A673 (cell line): Measurements from ENCODE around the gene RAB1B. TPM values are rescaled to one million over a fixed set of nuclear protein-coding genes. Genes with fewer than 3 reads are reported as not detected.
A peak's percentile ranks its signal among the peaks of the same experiment; 100 is the strongest.

ENCODE experiments used
- BruUV-seq: library from RNA; stranded (reverse); fragments of 400-500 nt; replicated peaks from 2 replicates; lab custom pipeline; 2021; lab: Mats Ljungman, UMichigan
- CTCF ChIA-PET: fragments of 300-600 bp; sonication (Branson Sonifier 250); formaldehyde crosslinking; loops from one replicate; lab custom pipeline; 2022; ENCODE audit warnings: antibody characterized with exemption; lab: Charles Lee
- POLR2A ChIA-PET: fragments of 300-600 bp; sonication (Branson Sonifier 250); formaldehyde crosslinking; loops from one replicate; lab custom pipeline; 2022; ENCODE audit warnings: antibody characterized with exemption; ENCODE audit not compliant: low non-redundant PET; lab: Charles Lee
- DNase-seq: peaks from one replicate; pipeline ENCODE4 v3.0.0-alpha.2; 2015; ENCODE audit warnings: low spot score
- H3K27ac ChIP-seq: fragments of 200-600 bp; sonication (generic); 2 replicates; pipeline ENCODE4 v1.5.1; 2016; ENCODE audit warnings: mixed run types, low read depth, mild to moderate bottlenecking, mixed read lengths, antibody characterized with exemption, low read length; ENCODE audit not compliant: poor library complexity, severe bottlenecking
- H3K27me3 ChIP-seq: fragments of 200-600 bp; sonication (generic); replicated peaks from 2 replicates; pipeline ENCODE4 v1.6.1; 2017; ENCODE audit warnings: mixed run types, low read depth, mild to moderate bottlenecking, mixed read lengths, antibody characterized with exemption, low read length; ENCODE audit not compliant: insufficient read depth, poor library complexity
- H3K36me3 ChIP-seq: fragments of 200-600 bp; sonication (generic); 2 replicates; pipeline ENCODE4 v1.6.1; 2016; ENCODE audit warnings: mixed run types, mild to moderate bottlenecking, mixed read lengths, antibody characterized with exemption, low read length; ENCODE audit not compliant: insufficient read depth, poor library complexity, severe bottlenecking
- H3K4me1 ChIP-seq: fragments of 200-600 bp; sonication (generic); 2 replicates; pipeline ENCODE4 v1.6.1; 2017; ENCODE audit warnings: mixed run types, mild to moderate bottlenecking, mixed read lengths, antibody characterized with exemption, low read length; ENCODE audit not compliant: insufficient read depth, poor library complexity, severe bottlenecking
- H3K4me3 ChIP-seq: fragments of 200-600 bp; sonication (generic); 2 replicates; pipeline ENCODE4 v1.5.1; 2016; ENCODE audit warnings: low read depth, mixed run types, mild to moderate bottlenecking, mixed read lengths, low read length; ENCODE audit not compliant: poor library complexity, severe bottlenecking
- H3K9me3 ChIP-seq: fragments of 200-600 bp; sonication (generic); 2 replicates; pipeline ENCODE4 v1.6.1; 2016; ENCODE audit warnings: mixed run types, low read depth, mild to moderate bottlenecking, mixed read lengths, antibody characterized with exemption, low read length; ENCODE audit not compliant: poor library complexity, severe bottlenecking
- EZH2 ChIP-seq: fragments of 200-600 bp; sonication (generic); IDR thresholded peaks from 2 replicates; pipeline ENCODE4 v1.6.1; 2017; ENCODE audit warnings: borderline replicate concordance, low read depth, mild to moderate bottlenecking, mixed read lengths, antibody characterized with exemption, low read length; ENCODE audit not compliant: poor library complexity, severe bottlenecking
- intact Hi-C: fragments of 100-400 bp; cut with micrococcal nuclease; formaldehyde crosslinking; loops from one replicate; pipeline ENCODE4 v1.10.0; 2022; ENCODE audit not compliant: unreplicated experiment
- total RNA-seq: library from RNA; stranded (reverse); gene quantifications from 2 replicates; pipeline ENCODE4 v1.2.3, GENCODE V29; 2021
- TF ChIP-seq, protein P1 (sequence below): fragments of 300-800, 200-600 bp; sonication (generic); conservative IDR thresholded peaks from 2 replicates; pipeline ENCODE4 v1.5.1; 2017; ENCODE audit warnings: low read depth, mild to moderate bottlenecking, antibody characterized with exemption, low read length, moderate library complexity, mixed read lengths

Gene RAB1B
- total RNA-seq, 1 experiment from 2014 or later: 186 TPM

DNA sequence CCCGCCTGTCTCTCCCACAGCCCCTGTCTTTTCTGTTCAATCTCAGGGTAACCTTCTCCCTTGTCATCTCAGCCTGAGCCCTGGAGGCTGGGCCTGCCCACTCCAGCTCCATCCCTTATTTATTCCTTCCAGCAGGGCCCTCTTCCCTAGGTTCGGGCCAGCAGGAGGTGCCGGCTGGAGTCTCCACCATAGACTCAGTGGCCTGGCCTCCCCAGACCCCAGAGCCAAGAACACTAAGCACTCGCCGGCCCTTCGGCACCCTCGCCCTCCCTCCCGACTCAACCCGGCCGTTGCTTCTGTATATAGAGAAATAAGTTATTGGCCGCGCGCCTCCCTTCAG, 1.4 kb upstream of the RAB1B start:
- Histone ChIP-seq H3K27me3 (no peaks in the 10 kb centered on the region), H3K9me3 (no peaks in the 10 kb centered on the region), H3K4me3 (peak overlapping the region; percentile 81), H3K27ac (peak overlapping the region; percentile 96), H3K4me1 (peaks cover 13% of the 10 kb centered on the region), H3K36me3 (peaks cover 33% of the 10 kb centered on the region)
- ChIA-PET POLR2A (no interaction called here), CTCF (interaction anchor here (1.1 to 1.3 kb wide), 3 partner anchors 9 to 16 kb away, joined by 3 to 5 read pairs (median 4); no protein-coding TSS in a partner anchor)
- intact Hi-C loops: no loop called here
- BruUV-seq: no TSS peak
- TF ChIP-seq, protein P1, sequence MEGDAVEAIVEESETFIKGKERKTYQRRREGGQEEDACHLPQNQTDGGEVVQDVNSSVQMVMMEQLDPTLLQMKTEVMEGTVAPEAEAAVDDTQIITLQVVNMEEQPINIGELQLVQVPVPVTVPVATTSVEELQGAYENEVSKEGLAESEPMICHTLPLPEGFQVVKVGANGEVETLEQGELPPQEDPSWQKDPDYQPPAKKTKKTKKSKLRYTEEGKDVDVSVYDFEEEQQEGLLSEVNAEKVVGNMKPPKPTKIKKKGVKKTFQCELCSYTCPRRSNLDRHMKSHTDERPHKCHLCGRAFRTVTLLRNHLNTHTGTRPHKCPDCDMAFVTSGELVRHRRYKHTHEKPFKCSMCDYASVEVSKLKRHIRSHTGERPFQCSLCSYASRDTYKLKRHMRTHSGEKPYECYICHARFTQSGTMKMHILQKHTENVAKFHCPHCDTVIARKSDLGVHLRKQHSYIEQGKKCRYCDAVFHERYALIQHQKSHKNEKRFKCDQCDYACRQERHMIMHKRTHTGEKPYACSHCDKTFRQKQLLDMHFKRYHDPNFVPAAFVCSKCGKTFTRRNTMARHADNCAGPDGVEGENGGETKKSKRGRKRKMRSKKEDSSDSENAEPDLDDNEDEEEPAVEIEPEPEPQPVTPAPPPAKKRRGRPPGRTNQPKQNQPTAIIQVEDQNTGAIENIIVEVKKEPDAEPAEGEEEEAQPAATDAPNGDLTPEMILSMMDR: no peak
- TF ChIP-seq EZH2: no peak
- DNase-seq: no peak

DNA sequence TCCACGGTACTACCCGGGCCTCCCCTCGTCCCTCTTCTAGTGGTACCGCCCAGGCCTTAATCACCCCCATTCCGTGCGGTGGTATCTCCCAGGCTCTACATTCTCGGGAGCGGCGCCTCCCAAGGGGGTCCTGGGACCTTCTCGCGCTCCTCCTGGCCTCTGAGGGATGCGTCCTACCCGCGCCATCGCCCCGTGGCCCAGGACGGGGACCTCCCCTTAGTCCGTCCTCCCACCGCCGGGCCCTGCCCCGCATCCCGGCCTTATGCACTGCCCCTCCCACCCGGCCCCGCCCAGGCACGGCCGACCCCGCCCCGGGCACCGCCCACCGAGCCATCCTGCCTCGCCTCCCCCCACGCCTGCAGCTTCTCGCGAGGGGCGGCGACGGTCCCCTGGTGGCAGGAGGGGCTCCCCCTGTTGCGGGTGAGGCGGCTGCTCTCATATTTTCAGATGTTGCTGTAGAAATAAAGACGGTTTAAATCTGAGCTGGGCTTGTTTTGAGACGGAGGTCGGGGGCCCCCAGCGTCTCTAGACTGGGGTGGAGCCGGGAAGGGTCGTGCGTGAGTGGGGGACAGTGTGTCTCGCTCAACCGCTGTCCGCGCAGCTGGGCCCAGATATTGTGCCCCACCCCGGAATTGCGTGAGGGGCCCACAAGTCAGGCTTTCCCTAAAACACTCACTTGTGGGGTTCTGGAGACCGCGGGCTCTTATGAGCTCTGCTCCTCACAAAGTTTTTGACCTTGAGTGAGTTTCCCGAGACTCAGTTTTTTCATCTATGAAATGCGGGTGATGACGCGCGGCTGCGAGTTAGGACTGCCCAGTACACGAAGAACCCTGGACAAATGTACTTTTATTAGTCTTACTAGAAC, 828 bp upstream of the RAB1B start:
- TF ChIP-seq, protein P1: peak; percentile 30; the same call in 1 of the 2 replicates
- no peak for TF ChIP-seq EZH2
- Histone ChIP-seq H3K36me3 (peaks cover 33% of the 10 kb centered on the region), H3K27me3 (no peaks in the 10 kb centered on the region), H3K4me1 (peaks cover 13% of the 10 kb centered on the region), H3K27ac (peak overlapping the region; percentile 96), H3K4me3 (peak overlapping the region; percentile 81), H3K9me3 (no peaks in the 10 kb centered on the region)
- peak; percentile 94 for DNase-seq
- POLR2A ChIA-PET: interaction anchor here (0.6 to 0.7 kb wide), 2 partner anchors 14 to 97 kb away, joined by 3 to 6 read pairs; no protein-coding TSS in a partner anchor
- CTCF ChIA-PET: interaction anchor here (0.6 to 1.3 kb wide), 3 partner anchors 9 to 749 kb away, joined by 3 to 5 read pairs (median 4); no protein-coding TSS in a partner anchor
- intact Hi-C loops: no loop called here
- no TSS peak for BruUV-seq

DNA sequence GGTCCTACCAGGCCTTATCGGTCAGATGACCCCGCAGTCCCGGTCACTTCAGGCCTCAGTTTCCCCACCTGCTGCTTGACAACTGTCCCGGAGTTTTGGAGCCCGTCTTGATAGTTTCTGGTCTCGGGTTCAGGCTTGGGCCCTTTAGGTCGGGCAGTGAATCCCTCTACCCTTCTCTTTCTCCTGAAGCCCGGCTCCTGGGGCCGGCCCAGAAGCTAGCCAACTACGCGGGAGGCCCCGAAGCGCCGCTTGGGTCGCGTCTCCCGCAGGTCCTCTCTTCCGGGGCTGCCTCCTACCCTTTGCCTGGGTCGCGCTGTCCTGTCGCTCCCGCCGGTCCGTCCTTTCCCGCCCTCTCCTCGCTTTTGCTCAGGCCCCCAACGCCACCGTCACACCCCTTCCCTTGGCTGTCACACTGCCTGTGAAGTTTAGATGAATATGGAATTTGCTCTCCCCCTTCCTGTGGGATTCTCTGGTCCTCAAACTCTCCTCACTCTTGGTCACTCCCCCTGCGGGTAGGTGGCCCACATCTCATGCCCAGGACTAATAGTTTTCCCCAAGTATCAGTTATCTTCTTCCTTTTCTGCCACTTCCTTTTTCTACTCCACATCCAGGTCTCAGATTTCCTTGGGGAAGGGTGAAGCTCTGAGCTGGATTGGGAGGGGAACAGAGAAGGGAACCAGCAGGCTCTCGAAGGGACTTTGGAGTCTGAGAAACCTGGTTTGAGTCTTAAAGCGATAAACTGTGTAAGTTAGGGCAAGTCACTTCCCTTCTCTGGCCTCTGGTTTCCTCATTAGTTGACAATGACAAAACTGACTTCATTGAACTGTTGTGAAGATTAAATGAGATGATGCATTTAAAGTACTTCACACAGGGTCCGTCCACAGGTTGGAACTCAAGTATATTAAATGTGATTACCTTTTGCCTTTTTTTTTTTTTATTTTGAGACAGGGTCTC, 790 bp downstream of the RAB1B start:
- DNase-seq: peak; percentile 67
- H3K27me3 ChIP-seq: no peaks in the 10 kb centered on the region
- peaks cover 13% of the 10 kb centered on the region for H3K4me1 ChIP-seq
- H3K4me3 ChIP-seq: peak overlapping the region; percentile 81
- H3K36me3 ChIP-seq: peaks cover 41% of the 10 kb centered on the region
- peak overlapping the region; percentile 96 for H3K27ac ChIP-seq
- BruUV-seq: TSS peak; percentile 65
- CTCF ChIA-PET: interaction anchor here (0.6 kb wide), 1 partner anchor 283 kb away, joined by 3 read pairs; no protein-coding TSS in a partner anchor
- TF ChIP-seq EZH2: no peak
- TF ChIP-seq, protein P1: 0 out of 2 replicates have a peak, but pooled peaks have one; percentile 11
- no peaks in the 10 kb centered on the region for H3K9me3 ChIP-seq
- POLR2A ChIA-PET: no interaction called here
- intact Hi-C loops: no loop called here
